ENCODE measurements around the gene SIRPG.

- TF ChIP-seq, protein P1, sequence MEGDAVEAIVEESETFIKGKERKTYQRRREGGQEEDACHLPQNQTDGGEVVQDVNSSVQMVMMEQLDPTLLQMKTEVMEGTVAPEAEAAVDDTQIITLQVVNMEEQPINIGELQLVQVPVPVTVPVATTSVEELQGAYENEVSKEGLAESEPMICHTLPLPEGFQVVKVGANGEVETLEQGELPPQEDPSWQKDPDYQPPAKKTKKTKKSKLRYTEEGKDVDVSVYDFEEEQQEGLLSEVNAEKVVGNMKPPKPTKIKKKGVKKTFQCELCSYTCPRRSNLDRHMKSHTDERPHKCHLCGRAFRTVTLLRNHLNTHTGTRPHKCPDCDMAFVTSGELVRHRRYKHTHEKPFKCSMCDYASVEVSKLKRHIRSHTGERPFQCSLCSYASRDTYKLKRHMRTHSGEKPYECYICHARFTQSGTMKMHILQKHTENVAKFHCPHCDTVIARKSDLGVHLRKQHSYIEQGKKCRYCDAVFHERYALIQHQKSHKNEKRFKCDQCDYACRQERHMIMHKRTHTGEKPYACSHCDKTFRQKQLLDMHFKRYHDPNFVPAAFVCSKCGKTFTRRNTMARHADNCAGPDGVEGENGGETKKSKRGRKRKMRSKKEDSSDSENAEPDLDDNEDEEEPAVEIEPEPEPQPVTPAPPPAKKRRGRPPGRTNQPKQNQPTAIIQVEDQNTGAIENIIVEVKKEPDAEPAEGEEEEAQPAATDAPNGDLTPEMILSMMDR (IDR thresholded peaks at IDR 0.05; ENCODE audit: insufficient read depth, low read length): no peak
- TF ChIP-seq POLR2AphosphoS5 (IDR thresholded peaks at IDR 0.05; ENCODE audit: low read depth) (no peak), REST (IDR thresholded peaks at IDR 0.05; ENCODE audit: insufficient replicate concordance, low read depth) (no peak), GABPA (IDR thresholded peaks at IDR 0.05; ENCODE audit: low read depth) (no peak), SPI1 (IDR thresholded peaks at IDR 0.05; ENCODE audit: borderline replicate concordance, low read depth) (no peak)
Observed at GRCh38 chr20:1631309-1632151, 26.0 kb downstream of the SIRPG start.

Data from HL-60 (cell line).